ENCODE measurements around the gene HERC2.

HERC2 gene

DNA sequence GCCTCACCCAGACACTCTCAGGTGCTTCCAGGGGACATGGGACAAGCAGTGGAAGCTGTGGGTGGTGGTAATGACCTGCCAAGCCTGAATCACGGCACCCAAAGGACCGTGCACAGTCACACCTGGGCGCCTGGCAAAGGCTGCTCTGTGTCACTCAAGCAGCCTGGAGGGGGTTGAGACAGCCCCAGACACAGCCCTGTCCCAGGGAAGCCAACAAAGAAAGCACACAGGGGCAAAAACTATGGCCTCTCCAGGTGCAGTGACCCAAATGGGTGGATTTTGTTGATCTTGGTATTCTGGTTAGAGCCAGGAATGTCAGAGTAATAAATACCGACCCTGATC lies 207.9 kb downstream of the HERC2 start:
- no peak for DNase-seq (ENCODE audit: low spot score)
- TF ChIP-seq, protein P1, sequence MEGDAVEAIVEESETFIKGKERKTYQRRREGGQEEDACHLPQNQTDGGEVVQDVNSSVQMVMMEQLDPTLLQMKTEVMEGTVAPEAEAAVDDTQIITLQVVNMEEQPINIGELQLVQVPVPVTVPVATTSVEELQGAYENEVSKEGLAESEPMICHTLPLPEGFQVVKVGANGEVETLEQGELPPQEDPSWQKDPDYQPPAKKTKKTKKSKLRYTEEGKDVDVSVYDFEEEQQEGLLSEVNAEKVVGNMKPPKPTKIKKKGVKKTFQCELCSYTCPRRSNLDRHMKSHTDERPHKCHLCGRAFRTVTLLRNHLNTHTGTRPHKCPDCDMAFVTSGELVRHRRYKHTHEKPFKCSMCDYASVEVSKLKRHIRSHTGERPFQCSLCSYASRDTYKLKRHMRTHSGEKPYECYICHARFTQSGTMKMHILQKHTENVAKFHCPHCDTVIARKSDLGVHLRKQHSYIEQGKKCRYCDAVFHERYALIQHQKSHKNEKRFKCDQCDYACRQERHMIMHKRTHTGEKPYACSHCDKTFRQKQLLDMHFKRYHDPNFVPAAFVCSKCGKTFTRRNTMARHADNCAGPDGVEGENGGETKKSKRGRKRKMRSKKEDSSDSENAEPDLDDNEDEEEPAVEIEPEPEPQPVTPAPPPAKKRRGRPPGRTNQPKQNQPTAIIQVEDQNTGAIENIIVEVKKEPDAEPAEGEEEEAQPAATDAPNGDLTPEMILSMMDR (IDR thresholded peaks at IDR 0.05; ENCODE audit: extremely low read depth, missing control alignments) = no peak

DNA sequence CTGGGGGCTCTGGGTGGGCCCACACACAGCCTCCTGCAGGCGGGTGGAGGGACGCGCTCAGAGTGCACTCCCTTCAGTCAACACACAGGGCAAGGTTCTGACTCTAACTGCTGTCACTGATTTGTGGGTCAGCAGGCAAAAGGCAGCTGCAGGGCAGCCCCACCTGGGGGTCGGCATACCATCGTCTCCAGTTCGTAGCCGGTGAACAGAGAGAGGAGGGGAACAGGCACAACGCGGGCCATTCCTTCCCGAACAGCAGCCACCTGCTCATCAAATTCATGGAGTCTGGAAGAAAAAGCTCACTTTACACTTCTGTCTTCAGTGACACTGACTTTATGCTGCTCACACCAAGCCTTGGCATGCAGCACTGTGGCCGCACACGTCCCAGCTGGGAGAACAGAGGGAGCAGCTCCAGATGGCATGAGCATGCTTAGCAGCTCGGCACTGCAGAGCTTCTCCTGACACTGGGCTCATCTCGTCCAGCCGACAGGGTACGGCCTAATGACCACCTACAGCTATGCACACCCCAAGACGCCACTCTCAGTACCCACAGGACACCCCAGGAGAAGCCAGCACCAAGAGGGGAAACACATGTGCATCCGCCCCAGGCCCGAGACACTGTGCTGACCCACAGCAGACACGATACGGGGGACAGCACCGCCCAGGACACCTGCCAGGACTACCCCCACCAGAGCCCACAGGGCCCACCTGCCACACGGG lies 208.4 kb downstream of the HERC2 start:
- DNase-seq (ENCODE audit: low spot score) = no peak
- TF ChIP-seq, protein P1 (IDR thresholded peaks at IDR 0.05; ENCODE audit: extremely low read depth, missing control alignments) = no peak

DNA sequence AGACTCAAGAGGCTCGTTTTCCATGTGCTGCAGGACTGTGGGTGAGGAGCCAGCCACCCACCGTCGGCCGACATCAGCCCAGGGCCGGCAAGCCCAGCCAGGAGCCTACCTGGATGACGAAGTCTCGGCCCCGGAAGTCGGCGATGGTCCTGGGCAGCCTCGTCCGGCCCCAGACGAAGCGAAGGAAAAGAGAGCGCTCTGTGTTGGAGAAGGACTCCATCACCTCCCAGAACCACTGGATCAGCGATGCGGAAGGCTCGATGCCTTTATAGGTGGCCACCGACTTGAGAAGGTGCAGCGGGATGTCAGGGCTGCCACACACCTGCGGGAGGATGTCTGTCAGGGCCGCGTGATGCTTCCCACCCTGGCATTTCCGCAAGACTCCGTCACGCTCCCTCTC lies 209.0 kb downstream of the HERC2 start:
- TF ChIP-seq, protein P1 (IDR thresholded peaks at IDR 0.05; ENCODE audit: extremely low read depth, missing control alignments) = no peak

DNA sequence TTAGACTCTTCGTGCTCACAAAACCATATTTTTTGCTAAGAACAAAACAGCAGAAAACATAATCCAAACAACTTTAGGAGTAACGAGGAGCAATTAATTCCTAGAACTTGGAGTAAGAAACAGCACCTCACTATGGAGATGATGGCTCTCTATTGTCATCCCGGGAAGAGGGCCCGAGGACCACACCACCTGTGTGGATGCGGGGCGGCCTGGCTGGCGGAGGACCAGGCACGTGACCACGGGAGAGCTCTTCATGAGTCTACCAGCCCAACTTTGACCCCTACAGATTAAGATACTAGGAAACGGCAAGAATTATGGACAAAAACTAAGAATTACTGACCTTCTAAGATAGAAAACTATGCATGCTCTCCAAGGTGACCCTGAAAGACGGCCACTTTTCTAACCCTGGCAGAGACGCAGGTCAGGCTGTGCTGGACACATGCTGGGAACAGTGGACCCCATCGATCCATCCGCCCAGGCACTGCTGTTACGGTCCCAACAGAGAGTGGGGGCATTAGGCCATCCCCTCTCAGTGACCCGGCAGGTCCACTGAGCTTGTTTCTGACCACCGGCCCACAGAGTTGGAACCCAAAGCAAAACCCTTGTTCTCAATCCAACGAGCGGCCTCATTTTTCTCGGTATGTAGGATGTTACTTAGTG lies 209.7 kb downstream of the HERC2 start:
- TF ChIP-seq, protein P1 (IDR thresholded peaks at IDR 0.05; ENCODE audit: extremely low read depth, missing control alignments) = no peak
- DNase-seq (ENCODE audit: low spot score) = no peak

More for the DNA sequence above, 209.0 kb downstream of the HERC2 start:
- DNase-seq (ENCODE audit: low spot score) = no peak

DNA sequence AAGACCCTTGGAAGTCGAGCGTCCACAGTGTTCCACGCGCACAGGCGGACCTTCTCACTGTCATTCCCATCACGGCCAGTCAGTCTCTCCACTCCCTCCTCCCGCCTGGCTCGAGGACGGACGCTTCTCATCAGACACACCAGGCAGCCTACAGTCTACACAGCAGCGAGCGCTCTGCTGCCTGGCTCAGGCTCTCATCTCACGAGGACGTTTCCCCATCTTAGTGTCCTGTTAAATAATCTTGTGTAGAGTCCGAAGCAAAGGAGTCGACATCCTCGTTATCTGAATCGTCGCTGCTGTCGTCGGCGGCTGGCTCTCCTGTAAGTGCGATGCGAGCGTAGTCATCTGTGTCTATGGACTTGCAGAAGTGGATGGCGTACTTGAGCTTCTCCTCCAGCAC lies 210.4 kb downstream of the HERC2 start:
- TF ChIP-seq, protein P1 (IDR thresholded peaks at IDR 0.05; ENCODE audit: extremely low read depth, missing control alignments) = no peak
- no peak for DNase-seq (ENCODE audit: low spot score)

DNA sequence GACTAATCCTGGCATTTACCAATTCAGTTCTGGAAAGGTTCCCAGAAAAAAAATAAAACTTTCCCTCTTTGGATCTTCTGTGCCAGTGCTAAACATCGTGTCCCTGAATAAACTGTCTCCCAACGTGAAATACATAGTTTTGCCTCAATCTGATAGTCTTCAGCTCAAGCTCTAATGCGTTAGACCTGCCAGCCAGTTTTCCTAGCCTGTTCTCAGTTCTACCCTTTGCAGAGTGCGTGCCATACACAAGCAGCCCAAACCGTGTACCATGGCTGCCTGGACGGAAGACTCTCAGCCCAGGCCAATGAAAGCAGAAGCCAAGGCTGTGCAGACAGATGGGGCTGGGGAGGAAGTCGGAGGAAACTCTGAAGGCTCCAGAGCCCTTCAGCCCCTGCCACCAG lies 211.5 kb downstream of the HERC2 start:
- TF ChIP-seq, protein P1 (IDR thresholded peaks at IDR 0.05; ENCODE audit: extremely low read depth, missing control alignments) = no peak

DNA sequence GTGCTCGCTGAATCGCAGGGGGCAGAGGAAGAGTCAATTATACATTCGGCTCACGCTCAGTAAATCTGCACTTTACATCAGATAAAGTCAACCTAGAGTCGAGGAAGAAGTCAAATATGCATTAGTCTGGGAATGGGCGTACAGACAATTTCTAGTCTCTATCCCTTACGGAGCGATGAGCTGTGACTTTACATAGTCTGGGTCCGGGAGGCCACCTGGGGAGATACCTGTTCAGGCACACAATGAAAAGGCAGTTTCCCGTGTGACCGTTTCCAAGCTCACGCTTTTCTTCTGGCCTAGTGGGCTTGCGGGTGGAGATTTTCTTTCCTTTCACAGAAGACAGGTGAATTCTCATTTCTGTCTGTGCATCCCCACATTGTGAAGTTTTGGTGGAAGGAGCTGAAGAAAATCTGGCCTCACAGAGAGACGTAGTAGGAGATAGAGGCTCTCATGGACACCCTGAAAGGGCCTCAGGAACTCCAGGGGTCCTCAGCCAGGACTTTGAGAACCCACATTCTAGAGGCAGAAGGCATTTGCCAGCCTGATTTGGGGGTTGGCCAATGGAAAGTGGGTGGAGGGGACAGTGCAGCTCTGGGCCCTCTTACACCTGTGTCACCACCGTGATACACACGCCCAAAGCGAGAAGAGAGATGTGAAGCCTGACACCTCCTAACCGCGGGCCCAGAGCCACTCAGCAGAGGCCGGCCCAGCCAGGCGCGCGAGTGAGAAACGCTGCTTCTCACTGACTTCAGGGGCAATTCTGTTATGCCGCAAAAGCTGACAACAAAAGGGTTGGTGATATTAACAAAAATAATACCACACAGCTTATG lies 212.1 kb downstream of the HERC2 start:
- TF ChIP-seq, protein P1 (IDR thresholded peaks at IDR 0.05; ENCODE audit: extremely low read depth, missing control alignments) = no peak
- DNase-seq (ENCODE audit: low spot score) = peak; percentile 17

More for the DNA sequence above, 211.5 kb downstream of the HERC2 start:
- DNase-seq (ENCODE audit: low spot score) = no peak

Measured in GM20000 (cell line).